ENCODE results near the gene MOAP1.

MOAP1 gene

GRCh38 chr14:93201155-93201704 is 16.5 kb upstream of the MOAP1 start:
- no peak for DNase-seq (ENCODE audit: low spot score)
- TF ChIP-seq, protein P1, sequence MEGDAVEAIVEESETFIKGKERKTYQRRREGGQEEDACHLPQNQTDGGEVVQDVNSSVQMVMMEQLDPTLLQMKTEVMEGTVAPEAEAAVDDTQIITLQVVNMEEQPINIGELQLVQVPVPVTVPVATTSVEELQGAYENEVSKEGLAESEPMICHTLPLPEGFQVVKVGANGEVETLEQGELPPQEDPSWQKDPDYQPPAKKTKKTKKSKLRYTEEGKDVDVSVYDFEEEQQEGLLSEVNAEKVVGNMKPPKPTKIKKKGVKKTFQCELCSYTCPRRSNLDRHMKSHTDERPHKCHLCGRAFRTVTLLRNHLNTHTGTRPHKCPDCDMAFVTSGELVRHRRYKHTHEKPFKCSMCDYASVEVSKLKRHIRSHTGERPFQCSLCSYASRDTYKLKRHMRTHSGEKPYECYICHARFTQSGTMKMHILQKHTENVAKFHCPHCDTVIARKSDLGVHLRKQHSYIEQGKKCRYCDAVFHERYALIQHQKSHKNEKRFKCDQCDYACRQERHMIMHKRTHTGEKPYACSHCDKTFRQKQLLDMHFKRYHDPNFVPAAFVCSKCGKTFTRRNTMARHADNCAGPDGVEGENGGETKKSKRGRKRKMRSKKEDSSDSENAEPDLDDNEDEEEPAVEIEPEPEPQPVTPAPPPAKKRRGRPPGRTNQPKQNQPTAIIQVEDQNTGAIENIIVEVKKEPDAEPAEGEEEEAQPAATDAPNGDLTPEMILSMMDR (IDR thresholded peaks at IDR 0.05; ENCODE audit: extremely low read depth, missing control alignments) = no peak

- DNase-seq (ENCODE audit: low spot score) = no peak
- TF ChIP-seq, protein P1 (IDR thresholded peaks at IDR 0.05; ENCODE audit: extremely low read depth, missing control alignments) = no peak
Measured at GRCh38 chr14:93200553-93200952, 15.9 kb upstream of the MOAP1 start.

DNA sequence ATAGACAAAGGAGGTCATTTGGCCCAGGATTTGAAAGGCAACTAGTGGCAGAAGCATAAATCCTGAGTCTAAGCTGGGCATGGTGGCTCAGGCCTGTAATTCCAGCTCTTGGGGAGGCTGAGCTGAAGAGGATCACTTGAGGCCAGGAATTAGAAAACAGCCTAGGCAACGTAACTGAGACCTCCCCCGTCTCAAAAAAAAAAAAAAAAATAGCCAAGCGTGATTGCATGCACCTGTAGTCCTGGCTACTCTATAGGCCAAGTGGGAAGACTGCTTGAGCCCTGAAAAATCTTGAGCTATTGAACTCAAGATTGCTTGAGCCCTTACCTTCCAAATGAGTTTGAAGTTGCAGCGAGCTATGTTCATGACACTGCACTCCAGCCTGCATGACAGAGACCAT is 14.3 kb upstream of the MOAP1 start:
- no peak for DNase-seq (ENCODE audit: low spot score)
- TF ChIP-seq, protein P1 (IDR thresholded peaks at IDR 0.05; ENCODE audit: extremely low read depth, missing control alignments) = no peak

- no peak for DNase-seq (ENCODE audit: low spot score)
- TF ChIP-seq, protein P1 (IDR thresholded peaks at IDR 0.05; ENCODE audit: extremely low read depth, missing control alignments) = no peak
Measured at GRCh38 chr14:93195316-93195999, 10.8 kb upstream of the MOAP1 start.

DNA sequence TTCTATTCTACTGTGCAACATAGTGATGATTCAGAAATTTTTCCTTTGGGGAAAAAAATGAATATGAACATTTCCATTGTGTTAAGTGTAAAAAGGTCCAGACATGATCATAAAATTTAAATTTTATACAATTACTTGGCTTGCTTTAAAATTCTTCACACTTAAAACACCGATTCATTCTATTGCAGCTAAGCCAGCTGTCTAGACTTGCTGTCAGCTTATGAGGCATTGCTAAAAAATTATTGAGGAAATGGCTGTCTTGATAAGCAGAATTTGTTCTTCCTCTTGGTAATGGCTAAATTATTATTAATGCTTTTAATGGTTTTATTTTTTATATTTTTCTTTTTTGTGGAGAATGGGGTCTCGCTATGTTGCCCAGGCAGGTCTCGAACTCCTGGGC is 2.3 kb upstream of the MOAP1 start:
- no peak for DNase-seq (ENCODE audit: low spot score)
- TF ChIP-seq, protein P1 (IDR thresholded peaks at IDR 0.05; ENCODE audit: extremely low read depth, missing control alignments) = no peak

DNA sequence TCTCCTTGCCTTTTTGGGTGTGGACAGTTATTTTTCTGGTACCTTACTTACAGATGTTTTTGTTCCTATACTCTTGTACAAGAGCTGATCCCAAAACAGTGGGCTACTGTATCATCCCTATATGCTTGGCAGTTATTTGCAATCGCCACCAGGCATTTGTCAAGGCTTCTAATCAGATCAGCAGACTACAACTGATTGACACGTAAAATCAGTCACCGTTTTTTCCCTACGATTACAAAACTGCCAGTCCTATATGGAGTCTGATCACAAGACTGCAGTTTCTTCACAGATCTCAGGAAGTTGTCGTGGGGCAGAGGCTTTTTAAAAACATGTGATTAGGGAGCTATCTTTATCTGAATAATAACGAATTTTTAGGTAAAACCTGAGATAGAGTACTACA is 1.8 kb upstream of the MOAP1 start:
- no peak for DNase-seq (ENCODE audit: low spot score)
- TF ChIP-seq, protein P1 (IDR thresholded peaks at IDR 0.05; ENCODE audit: extremely low read depth, missing control alignments) = no peak

- no peak for DNase-seq (ENCODE audit: low spot score)
- TF ChIP-seq, protein P1 (IDR thresholded peaks at IDR 0.05; ENCODE audit: extremely low read depth, missing control alignments) = no peak
Measured at GRCh38 chr14:93185349-93185720, 638 bp upstream of the MOAP1 start.
